CD4-positive, alpha-beta T cell treated with Interleukin-17A for 1 hour (primary cell): ENCODE measurements around the gene CNN3.

Source experiments
- DNase-seq: peaks from one replicate; pipeline ENCODE4 v3.0.0-alpha.2; 2020

The CNN3 gene

DNA sequence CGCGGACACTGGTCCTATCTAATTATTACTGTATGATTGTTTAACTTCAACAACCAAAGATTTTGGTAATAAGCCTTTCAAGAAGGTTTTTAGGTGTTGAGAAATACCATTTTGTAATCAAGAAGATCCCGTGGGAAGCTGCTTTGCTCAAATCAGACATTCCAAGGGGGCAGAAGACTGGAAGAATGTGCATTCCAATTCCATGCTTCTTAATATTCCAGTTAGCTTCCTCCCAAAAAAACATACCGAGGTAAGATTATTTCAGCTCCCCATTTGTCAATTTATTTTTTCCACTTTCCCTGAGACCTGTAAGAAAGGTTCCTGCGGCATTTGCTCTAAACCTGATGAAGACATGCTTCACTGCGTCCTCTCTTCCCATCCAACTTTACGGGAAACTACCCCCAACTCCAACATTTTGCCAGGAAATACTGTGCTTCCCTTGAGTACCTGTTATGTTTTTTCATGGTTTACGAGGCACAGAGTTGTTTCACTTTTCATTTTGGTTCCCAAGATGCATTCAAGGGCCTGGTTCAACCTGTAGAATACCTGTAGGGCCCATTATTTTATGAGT is 4.1 kb downstream of the CNN3 start:
- DNase-seq: no peak

GRCh38 chr1:94921977-94922376 is 4.9 kb downstream of the CNN3 start:
- no peak for DNase-seq

DNA sequence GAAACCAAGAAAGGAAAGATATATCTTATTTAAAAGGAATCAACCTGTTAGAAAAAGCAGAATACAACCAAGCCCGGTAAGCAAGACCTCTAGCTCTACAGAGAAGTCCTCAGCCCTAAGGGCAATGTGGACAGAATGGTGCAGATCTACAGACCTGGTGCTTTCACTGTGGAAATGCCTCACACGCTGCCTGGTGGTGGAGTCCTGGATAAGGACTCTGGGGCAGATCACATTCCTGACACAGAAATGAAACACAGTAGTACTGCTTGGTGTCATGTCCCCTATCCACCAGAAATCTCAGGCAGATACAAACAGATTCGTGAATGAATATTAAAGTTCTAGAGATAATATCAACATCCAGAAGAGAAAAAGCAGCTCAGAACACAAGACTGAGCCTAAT is 6.8 kb downstream of the CNN3 start:
- DNase-seq: no peak

DNA sequence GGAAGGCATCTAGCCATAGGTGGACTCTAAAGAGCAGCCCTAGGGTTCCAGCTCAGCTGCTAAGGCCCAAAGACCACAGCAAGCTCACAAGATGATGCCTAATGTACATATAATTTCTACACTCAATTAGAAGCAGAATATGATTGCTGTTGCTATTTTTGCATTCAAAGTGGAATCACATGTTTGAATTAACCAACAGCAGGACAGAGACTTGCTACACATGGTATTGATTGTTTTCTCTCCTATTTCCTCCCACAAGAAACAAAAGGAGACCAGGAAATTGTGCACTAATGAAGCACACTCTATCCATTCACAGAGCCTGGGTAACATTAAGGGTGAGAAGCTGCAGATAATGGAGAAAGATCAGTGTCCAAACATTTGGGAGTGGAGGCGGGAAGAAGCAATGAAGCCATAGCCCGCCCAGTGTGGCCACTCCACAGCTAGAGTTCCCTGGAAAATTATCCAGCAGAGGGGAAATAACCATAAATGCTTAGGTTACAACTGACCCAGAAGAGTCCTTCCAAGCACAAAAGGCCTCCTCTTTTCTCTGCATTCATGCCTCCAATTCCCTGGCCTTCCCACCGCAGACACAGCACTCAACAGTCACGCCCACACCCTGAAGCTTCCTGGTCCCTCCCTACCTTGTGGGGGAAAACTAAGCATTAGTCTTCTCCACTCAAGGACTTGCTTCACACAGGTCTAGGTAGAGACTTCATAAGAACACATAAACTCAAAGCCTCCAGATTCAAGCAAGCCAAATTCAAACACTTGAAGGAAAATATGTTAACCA is 7.5 kb downstream of the CNN3 start:
- DNase-seq: no peak

GRCh38 chr1:94917251-94917650 is 9.7 kb downstream of the CNN3 start:
- DNase-seq: no peak

DNA sequence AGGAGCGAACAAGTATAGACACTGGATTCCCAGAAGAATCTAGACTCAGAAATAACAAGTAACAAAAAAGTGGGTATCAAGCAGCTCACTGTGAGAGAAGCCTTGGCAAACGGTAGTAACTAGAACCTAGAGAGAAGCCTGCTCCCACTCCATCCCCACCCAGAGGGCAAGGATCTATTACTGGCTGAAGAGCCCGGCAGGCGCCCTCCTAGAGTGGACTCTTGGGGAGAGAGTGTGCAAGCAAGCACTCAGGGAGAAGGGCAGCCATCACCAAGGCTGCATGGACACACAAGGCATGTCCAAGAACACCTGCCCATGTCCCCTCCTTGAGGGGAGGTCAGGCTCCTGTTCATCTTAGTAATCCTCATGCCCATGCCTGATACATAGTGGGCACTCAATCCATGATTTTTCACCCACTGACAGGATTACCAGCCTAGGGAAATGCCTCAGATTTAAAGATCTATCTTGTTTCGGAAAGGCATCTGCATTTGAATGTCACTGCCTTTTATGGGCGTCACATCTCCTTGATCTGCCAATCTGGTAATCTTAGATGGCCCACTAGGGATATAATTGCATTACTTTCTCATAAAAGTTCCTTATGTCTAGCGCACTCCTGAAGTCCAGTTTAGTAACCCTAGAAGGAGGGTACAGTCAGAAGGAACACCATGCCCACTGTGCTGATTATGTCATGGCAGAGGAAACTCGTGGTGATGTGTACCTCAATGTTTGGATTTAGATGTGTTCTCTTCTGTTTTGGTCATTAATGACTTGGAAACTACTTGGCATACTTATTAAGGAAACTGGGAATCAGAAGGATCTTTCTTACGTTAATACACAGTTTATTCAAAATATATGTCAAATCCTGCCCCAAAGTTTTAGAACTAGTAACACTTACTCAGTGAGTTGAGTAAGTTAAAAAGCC is 14.4 kb downstream of the CNN3 start:
- DNase-seq: no peak

DNA sequence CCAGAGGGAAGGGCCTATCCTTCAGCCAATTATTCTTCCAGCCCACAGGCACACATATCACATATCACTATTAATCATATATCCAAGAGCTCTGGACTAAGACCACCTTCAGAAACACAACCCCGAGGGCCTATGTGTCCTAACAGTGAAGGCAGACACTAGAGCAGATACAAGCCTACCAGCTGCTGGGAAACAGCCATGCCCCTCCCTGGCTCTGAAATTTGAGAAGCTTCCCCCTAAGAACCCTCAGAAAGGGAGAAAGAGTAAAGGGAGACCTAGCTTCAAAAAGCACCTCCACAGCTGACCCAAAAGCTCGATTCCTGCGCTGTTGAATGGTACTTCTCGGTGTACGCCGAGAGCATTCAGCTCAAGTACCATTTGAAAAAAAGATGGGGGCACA is 17.4 kb downstream of the CNN3 start:
- no peak for DNase-seq

DNA sequence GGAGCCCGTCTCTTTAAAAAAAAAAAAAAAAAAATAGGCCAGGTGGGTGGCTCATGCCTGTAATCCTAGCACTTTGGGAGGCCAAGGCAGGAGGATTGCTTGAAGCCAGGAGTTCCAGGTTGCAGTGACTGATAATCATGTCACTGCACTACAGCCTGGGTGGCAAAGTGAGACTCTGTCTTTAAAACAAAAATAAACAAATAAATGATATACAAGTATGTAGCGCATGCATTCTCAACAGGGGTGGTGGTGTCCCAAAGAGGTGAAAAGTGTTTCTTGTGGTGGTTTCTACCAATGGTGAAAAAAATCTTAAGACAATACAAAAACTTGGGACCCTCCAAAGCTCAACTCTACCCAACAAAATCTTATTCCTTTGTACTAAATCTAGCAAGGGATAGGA is 17.9 kb downstream of the CNN3 start:
- no peak for DNase-seq

DNA sequence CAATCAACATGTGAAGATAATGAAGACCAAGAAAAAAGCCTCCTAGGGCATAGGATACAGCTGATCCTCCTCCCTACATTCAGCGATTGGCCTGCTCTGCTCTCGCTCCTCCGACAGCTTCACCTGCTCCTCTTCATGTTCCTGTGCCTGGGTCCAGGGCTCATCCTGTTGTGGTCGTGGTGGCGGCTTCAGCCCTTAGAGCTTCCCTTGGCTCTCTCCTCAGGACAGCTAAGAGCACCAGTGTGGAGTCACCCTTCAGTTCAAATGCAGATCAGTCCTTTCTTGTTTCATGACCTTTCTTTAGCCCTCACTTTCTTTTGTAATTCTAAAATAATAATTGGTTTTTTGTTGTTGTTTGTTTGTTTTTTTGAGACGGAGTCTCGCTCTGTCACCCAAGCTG is 18.7 kb downstream of the CNN3 start:
- no peak for DNase-seq

- DNase-seq: no peak
These were observed 19.8 kb downstream of the CNN3 start for GRCh38 chr1:94907136-94907535.

DNA sequence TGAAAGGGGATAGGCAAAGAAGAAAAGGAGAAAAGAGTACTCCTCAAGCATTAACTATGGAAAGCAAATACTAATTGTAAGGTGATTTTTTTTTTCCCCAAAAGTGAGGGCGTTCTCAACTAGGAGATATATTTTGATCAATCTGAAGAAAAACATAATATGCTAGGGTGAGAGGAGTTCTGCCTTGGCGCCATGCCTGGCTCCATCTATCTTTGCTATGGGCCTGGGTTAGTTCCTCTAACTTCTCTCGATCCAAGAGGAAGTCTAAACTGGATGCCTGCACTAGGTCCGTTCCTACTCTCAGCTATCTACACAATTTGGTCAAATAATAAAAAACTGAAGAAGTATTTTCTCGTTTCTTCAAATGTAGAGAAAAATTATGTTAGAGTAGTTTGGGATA is 20.5 kb downstream of the CNN3 start:
- DNase-seq: no peak

DNA sequence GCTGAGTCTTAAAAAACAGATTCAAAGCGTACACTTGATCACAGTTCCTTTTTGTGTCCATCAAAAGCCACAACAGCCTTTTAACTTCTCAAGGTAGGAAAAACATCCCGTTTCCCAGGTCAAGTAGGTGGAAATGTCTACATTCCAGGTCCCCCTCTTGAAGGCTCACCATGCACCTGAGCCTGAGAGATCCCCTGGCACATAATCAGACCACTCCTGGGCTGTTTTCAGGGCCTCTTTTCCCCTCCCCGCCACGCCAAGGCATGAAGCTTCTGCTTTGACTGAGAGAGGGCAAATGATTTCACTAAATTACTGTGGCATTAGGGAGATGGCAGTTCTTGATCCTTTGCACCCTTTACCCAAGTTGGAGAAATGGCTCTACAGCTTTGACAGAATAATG is 21.7 kb downstream of the CNN3 start:
- no peak for DNase-seq

DNA sequence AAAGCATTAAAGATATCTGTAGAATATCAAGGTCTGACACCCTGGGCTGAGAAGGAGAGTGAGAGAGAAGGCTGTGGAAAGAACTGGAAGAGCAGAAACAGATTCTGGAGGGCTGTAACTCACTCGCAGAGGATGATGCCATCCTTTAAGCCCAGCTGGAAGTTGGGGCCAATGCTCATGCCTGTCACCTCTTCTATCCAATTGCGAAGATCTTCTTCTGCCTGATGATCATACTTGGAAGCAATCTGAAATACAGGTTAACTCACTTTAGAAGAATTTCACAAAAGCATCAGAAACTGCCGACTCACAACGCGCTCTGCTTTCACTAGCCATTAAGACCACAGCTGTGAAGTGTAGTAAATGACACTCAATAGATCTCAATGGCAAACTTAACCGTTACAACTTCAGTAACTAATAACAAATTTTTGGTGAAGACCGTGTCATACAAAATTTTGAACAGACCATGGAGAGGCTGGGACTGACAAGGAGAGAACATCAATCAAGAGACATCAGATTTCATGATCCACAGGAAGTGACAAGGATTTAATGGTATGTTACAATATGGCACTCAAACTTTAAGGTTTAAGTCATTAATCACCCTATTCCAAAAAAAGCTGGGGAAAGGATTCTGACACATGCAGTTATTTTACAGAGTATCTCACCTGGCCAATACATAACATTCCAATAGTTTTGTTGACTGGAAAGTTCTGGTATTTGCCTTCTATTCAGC is 23.5 kb downstream of the CNN3 start:
- no peak for DNase-seq

- no peak for DNase-seq
These were observed 25.1 kb downstream of the CNN3 start for GRCh38 chr1:94901841-94902240.

DNA sequence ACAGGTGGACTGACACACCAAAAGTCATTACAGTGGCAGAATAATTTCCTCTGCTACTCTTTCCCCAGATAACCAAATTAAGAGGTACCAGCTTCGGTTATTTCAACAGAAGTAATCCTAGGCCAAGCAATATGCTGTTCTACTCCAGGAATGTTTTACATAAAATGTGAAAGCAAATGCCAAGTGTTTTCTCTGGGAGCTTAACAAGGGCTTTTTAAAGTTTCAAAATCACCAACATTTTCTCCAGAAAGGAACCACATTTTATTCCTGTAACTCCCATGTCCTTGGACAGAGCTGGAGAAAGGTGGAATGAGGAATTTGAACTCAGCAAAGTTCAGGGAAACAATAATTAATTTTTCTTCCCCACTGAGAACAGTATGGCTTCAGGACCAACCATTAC is 27.2 kb downstream of the CNN3 start:
- no peak for DNase-seq

- DNase-seq: no peak
These were observed 28.2 kb downstream of the CNN3 start for GRCh38 chr1:94898491-94899385.

DNA sequence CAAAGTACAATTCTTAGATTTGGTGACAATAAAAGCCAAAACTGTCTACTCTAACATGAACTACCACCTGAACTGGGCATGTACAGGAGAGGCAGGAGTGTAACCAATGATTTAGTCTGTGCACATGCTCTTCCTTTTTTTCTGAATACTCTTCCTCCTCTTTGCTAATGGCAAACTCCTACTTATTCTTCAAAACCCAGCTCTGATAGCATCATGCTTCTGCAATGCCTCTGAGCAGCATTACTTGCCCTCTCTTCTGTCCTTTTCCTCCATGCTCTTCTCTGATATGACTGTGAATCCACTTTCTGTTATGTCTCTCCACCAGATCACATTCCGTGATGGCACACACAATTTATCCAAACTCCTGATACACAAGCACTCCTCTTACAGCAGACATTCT is 31.4 kb downstream of the CNN3 start:
- DNase-seq: no peak

GRCh38 chr1:94894630-94895029 is 32.3 kb downstream of the CNN3 start:
- no peak for DNase-seq

DNA sequence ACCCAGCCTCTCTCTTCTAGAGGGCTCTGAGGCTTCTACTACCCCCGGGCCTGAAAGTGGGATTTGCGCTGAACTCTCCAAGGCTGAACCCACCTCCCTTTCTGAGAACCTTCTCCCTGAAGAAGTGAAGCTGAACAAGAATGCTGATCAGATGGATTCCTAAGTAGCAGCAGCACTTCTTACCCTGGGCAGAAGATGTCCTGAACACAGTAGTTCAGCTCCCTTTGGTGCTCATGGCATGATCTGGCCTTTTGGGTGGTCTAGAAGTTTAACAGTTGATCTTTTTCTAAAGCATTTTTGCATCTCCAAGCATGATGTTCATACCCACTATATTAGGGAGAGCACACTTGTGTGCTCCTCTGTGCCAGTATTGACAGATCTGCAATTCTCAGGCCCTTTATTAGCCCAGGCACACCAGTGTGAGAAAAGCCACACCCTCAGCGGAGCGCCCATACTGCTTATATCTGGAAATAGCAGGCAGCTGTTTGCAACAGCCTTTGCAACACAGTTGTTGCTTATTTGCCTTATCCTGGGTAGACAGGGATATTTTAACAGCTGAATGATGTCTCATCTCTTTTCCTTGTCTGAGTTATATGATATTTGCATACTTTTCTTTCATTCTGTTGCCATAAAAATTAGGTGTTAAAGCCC is 34.2 kb downstream of the CNN3 start:
- no peak for DNase-seq

- DNase-seq: no peak
These were observed 38.7 kb downstream of the CNN3 start for GRCh38 chr1:94888201-94888600.

DNA sequence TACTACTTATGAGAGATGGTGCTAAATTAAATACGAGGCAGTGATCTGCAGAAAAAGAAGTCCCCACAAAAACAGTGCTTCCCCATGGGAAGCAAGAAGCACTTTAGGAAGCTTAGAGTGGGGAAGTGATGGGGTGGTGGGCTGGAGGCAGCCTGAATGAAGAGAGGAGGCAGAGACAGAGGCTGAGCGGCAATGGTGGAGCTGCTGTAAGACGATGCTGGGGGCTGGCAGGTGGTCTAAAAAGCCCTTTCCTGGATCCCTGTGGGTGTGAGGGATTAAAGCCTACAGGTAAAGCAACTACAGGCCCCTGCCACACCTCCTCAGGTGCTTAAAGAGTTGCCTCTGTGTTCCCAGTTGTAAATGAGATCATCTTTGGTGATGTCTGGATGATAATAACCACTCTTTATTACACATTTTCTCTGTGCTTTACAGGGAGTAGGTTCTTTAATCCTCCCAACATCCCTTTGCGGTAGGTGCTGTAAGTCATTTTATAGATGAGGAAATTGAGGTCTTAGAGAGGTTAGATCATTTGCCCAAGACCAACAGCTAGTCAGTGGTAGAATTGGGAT is 39.2 kb downstream of the CNN3 start:
- DNase-seq: no peak
